NCI-H187 (cell line): ENCODE data around the gene TEK.
"Not testable (repeated sequence)": the region's sequence is repeated elsewhere in the genome, so short reads cannot be mapped to it uniquely, and the experiment has no call there.

ENCODE experiments used
- DNase-seq, 2 experiments: peaks; one replicate each; lab custom pipeline; 2025; lab: John Stamatoyannopoulos, UW

Gene TEK

GRCh38 chr9:27108981-27109541 is at the start of gene TEK:
TSS of gene TEK (plus strand) at chr9:27109225. CDS start at chr9:27109591, 366 bp downstream.
- DNase-seq: no peak

DNA sequence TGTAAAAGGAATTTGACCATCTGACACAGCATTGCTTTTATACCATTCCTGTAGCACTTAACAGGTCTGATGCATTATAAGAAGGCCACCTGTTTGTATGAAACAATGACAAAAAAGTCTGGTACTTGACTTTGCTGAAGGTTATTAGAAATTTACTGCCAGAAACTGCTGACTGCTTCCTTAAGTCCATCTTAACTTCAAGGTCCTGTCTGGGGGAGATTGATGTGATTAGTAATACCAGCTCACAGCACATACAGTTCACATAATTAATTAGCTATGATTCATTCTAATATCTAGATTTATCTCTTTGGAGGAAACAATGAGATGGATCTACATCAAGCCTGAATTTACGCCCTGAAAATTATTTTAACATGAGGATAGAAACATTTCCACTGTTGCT is 49.6 kb upstream of the TEK start:
- DNase-seq: no peak

DNA sequence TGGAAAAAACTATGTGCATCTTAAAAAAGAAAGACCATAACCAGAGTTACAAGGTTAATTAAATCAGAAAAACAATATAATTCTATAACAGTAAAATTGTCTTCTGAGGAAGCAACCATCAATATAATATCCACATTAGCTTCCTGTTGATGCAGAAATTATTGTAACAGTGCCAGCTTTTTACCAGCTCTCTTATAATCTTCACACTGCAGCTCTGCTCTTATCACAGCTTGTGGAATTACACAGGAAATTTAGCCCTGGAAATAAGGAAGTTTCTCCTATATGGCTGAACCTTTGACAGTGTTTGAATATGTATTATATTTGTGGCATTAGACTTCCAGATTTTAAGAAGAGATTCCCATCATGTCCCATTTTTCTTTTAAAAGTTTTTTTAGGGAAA is 49.1 kb upstream of the TEK start:
- DNase-seq: no peak

GRCh38 chr9:27065288-27065687 is 43.7 kb upstream of the TEK start:
- no peak for DNase-seq

GRCh38 chr9:27073841-27074728 is 34.9 kb upstream of the TEK start:
- DNase-seq: no peak

DNA sequence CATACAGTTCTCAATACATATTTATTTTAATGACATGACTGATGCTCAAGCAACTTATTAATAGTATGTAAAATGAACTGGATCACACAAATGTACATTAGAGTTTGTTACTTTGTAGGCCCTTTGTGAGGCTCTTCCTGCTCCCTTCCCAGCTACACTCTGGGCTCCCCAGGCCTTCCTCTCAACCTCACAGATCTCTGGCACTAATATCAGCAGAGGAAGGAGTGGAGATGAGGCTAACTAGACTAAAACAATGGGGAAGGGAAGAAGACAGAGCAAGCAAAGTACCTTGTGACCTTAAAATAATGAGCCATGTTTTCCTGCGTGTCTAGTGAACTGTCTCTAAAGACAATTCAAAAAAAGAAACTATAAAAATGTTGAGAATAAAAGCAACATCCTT is 30.3 kb upstream of the TEK start:
- DNase-seq: no peak

GRCh38 chr9:27085456-27085855 is 23.6 kb upstream of the TEK start:
- no peak for DNase-seq

DNA sequence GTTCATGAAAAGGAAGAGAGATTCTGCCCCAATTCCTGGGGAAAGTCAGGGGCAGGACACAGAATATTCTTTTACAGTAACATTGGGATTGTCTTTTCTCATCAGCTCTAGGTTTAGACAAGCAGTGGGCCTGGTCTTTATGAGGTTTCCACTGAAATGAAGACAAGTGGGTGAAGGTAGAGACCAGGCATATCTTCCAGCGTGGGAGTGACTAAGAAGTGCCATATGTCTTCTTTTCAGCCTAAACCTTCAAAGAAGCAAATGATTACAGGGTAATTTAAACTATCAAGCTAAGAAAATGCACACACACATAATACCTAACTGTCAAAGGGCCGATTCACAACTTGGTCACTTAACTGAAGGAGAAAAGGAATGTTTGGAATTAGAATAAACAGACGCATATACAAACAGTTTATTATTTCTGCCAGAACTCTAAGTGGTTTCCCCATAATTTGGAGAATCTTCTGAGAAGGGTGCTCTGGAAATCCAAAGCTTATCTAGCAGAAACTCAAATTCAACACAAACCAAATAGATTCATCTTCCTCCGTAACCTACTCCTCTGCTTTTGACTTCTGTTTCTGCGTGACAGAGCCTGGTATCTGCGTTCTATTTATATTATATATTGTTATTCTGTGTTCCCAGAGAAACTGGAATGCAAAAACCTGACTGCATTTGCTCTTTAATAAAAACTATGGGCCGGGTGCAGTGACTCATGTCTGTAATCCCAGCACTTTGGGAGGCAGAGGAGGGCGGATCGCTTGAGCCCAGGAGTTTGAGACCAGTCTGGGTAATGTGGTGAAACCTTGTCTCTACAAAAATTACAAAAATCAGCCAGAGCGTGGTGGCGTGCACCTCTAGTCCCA is 22.0 kb upstream of the TEK start:
- DNase-seq: no peak

DNA sequence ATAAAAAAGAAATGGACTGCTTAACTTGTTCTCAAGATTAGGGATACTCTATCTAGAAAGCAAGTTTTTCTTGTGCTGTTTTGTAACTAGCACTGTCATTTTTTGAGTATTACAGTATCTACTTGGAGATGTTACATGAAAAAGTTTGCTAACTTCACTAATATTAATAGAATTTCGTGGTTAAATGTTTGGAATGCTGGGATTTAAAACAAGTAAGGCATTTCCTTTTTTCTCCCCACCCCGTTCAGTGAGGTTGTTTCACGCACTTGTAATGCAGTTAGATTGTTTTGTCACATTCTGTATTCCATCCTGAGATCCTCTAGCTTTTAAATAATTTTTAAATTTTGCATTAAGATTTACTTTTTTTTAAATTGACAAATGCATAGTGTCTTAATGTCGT is 20.0 kb upstream of the TEK start:
- DNase-seq: no peak

GRCh38 chr9:27089706-27090105 is 19.3 kb upstream of the TEK start:
- no peak for DNase-seq

DNA sequence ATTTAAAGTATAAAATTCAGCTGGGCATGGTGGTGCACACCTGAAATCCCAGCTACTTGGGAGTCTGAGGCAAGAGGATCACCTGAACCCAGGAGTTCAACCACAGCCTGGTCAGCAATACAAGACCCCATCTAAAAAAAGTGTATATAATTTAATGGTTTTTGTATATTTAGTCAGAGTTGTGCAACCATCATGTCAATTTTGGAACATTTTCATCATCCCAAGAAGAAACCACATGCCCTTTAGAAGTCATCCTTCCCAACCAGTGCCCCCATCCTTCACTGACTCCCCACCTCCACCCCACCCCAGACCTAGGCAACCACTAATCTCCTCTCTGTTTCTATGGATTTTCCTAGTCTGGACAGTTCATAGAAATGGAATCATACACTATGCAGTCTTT is 18.8 kb upstream of the TEK start:
- no peak for DNase-seq

GRCh38 chr9:27090711-27091110 is 18.3 kb upstream of the TEK start:
- DNase-seq: no peak

- DNase-seq: not testable (repeated sequence)
These were observed 16.5 kb upstream of the TEK start for GRCh38 chr9:27092496-27092895.

- not testable (repeated sequence) for DNase-seq
These were observed 15.5 kb upstream of the TEK start for GRCh38 chr9:27093384-27094067.

DNA sequence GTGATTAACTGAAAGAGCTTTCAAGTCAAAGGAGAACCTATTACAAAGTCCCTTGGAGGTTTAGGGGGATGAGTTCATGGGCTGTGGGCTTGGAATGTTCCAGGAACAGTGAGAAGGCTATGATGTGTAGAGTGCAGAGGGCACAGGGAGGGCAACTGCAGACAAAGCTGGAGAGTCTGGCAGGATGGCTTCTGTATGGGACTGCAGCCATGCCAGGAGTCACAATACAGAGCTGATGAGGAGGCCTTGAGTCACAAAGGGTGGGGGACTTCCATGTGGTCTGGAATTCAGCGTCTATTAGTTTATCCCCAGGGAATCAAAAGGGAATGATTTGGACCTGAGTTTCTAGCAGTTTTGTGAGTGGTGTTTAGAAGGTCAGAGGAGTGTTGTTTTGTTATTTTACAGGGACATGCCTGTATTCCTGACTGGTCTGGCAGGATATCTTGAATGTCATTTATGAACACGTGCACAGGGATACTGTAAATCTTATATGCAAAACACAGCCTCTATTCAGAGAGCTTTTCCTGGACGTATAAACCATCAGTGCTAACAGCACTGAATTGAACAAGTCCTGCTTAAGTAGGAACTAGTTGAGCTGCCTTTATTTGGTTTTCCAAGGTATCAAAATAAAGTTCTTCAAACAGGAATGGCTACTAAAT is 14.3 kb upstream of the TEK start:
- DNase-seq: no peak

DNA sequence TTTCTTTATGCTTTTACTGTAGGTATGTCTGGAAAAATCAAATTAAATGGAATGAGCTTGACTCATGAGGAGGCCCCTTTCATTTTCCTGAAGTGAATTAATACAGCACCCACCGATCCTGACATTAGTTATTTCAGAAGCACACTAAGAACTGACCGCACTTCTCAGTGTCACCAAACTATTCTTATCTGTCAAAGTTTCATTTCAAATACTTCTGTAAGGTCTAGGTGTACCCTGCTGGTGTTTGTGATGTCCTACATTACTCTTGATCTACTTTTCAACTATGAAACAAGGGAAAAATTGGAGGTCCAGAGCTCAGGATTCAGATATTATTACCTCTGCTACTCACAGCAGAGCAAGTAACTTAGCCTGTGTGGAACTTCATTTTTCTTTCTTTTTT is 1.8 kb upstream of the TEK start:
- DNase-seq: no peak

- DNase-seq: no peak
These were observed 596 bp downstream of the TEK start for GRCh38 chr9:27109621-27110020.

DNA sequence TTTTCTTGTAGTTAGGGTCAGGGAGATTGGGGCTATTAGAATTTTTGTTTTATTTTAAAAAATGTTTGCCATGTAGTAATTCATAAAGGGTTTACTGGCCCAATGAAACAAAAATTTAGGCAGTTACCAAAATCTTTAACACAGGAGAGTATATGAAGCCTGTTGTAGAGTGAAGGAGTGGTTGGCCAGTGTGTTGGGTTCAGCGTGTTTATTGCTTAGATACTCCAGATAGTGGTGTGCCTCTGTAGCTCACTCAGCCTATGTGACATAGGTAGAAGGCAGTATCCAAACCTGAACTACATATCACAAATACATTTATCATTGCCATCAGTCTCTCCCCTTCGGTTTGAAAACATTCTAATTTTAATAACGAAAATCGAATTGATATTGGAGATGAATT is 1.2 kb downstream of the TEK start:
- DNase-seq: no peak

GRCh38 chr9:27112235-27112634 is 3.2 kb downstream of the TEK start:
- DNase-seq: no peak

- DNase-seq: no peak
These were observed 8.6 kb downstream of the TEK start for GRCh38 chr9:27117489-27118135.

GRCh38 chr9:27118916-27119315 is 9.9 kb downstream of the TEK start:
- no peak for DNase-seq
